ENCODE measurements around the gene UBE2B. TPM values are rescaled to one million over a fixed set of nuclear protein-coding genes. Genes with fewer than 3 reads are reported as not detected.
"Not testable (repeated sequence)": the region's sequence is repeated elsewhere in the genome, so short reads cannot be mapped to it uniquely, and the experiment has no call there.

The UBE2B gene
- total RNA-seq, 1 donor from 2014 or later = 89.4 TPM

DNA sequence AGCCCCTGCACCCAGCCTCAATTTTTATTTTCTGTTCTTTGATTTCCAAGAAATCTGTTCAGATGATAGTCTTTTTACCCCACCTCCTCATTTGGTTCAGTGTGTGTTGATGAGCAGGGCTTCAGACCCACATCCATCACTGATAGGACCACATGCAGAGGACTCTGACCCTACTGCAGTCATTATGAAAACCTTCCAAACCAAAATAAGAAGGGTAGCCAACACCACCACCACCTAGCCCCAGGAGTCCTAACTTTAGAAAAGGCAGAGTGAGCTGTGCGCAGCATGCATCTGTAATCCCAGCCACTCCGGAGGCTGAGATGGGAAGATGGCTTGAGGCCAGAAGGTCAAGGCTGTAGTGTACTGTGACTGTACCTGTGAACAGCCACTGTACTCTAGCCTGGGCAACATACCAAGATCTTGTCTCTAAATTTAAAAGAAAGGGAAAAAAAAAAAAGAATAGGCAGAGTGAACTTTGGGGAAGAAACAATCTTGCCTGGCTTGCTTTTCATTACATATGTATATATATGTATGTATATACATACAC is 27.3 kb downstream of the UBE2B start:
- DNase-seq (ENCODE audit: low spot score) = no peak

DNA sequence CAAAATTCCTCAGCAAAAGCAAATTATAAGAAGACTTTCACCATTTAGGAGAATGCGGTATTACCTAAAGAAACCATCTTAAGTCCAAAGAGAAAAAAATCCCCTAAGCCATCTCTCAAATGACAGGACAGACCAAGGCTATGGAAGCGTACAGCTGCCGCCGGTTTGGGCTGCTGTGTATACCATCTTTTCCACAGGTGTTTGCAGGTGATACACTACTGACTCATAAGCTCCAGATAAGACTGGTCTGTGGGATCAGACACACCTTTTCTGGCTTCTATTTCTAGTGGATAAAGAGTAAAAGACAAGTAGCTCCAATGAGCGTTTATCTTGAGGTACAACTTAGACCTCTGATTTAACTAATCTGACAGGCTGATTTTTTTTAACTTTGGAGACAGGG is 32.6 kb downstream of the UBE2B start:
- DNase-seq (ENCODE audit: low spot score) = no peak

GRCh38 chr5:134406390-134406789 is 35.0 kb downstream of the UBE2B start:
- DNase-seq (ENCODE audit: low spot score) = no peak

GRCh38 chr5:134409321-134409720 is 38.0 kb downstream of the UBE2B start:
- no peak for DNase-seq (ENCODE audit: low spot score)

GRCh38 chr5:134410822-134411221 is 39.5 kb downstream of the UBE2B start:
- DNase-seq (ENCODE audit: low spot score) = no peak

GRCh38 chr5:134411228-134411545 is 39.8 kb downstream of the UBE2B start:
- no peak for DNase-seq (ENCODE audit: low spot score)

- peak; percentile 90 for DNase-seq (ENCODE audit: low spot score)
Observed at GRCh38 chr5:134411546-134412266, 40.3 kb downstream of the UBE2B start, which contains the start of gene CDKN2AIPNL. Gene CDKN2AIPNL, minus strand, starts transcription at chr5:134411881. Its CDS starts 27 bp downstream, at chr5:134411854.

- DNase-seq (ENCODE audit: low spot score) = no peak
Observed at GRCh38 chr5:134413046-134413445, 41.7 kb downstream of the UBE2B start.

DNA sequence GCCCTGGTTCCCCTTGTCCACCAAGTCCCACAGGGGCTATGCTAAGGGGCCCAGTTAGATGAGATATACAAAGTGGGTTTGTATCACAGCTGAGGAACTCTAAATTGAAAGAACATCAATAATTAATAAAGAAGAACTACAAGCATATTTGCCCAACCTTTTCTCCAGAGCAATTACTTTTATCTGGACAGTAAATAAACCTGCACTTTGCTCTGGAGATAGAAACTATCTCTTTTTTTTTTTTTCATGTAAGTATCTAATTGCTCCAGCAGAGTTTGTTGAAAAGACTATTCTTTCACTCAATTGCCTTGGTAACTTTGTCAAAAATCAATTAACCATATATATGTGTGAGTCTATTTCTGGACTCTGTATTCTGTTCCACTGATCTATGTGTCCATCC is 46.3 kb downstream of the UBE2B start:
- DNase-seq (ENCODE audit: low spot score) = no peak

- DNase-seq (ENCODE audit: low spot score) = no peak
Observed at GRCh38 chr5:134418958-134419357, 47.6 kb downstream of the UBE2B start.

DNA sequence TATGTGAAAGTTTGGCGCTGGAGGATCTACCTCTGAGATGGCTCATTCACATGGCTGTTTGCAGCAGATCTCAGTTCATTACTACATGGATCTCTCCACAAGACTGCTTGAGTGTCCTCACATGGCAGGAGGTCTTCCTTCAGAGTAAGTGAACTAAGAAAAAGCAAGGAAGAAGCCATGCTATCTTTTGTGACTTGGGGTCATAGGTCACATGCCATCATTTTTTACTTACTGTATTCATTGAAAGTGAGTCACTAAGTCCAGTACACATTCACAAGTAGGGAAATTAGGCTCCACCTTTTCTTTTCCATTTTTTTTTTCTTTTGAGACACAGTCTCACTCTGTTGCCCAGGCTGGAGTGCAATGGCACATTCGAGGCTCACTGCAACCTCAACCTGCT is 49.0 kb downstream of the UBE2B start:
- DNase-seq (ENCODE audit: low spot score) = no peak

- not testable (repeated sequence) for DNase-seq (ENCODE audit: low spot score)
Observed at GRCh38 chr5:134421038-134421437, 49.7 kb downstream of the UBE2B start.

DNA sequence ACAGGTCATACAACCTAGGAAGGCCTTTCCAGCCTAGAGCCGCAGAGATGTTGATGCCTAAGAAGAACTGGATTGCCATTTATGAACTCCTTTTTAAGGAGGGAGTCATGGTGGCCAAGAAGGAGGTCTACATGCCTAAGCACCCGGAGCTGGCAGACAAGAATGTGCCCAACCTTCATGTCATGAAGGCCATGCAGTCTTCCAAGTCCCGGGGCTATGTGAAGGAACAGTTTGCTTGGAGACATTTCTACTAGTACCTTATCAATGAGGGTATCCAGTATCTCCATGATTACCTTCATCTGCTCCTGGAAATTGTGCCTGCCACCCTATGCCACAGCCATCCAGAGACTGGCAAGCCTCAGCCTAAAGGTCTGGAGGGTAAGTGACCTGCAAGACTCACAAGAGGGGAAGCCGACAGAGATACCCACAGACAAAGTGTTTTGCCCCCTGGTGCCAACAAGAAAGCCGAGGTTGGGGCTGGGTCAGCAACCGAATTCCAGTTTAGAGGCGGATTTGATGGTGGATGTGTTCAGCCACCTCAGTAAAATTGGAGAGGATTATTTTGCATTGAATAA is 51.5 kb downstream of the UBE2B start:
- no peak for DNase-seq (ENCODE audit: low spot score)

DNA sequence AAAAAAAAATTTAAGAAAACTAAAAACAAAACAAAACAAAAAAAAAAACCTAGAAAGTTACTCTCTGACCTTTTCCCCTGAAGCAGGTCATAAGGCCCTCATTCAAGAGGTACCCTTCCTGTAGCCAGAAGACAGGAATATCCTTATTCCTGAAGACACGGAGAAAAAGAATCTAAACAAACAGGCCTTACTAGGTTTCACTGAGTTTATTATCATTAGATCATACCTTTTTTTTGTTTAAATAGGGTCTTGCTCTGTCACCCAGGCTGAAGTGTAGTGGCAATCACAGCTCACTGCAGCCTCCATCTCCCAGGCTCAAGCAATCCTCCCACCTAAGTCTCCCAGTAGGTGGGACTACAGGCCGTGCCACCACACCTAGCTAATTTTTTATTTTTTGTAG is 52.0 kb downstream of the UBE2B start:
- no peak for DNase-seq (ENCODE audit: low spot score)

DNA sequence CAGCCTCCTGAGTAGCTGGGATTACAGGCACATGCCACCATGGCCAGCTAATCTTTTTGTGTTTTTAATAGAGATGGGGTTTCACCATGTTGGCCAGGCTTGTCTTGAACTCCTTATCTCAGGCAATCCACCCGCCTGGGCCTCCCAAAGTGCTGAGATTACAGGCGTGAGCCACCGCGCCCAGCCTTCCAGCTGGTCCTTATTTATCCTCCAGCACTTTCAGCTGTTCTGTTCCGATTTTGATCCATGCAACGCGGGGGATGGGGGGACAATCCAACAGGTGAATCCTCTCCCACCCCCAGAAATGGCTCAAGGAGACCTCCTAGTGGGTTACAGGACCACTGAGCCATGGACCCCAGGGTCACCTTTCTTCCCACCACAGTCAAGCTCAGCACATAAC is 55.0 kb downstream of the UBE2B start:
- no peak for DNase-seq (ENCODE audit: low spot score)

- DNase-seq (ENCODE audit: low spot score) = no peak
Observed at GRCh38 chr5:134427540-134428041, 56.2 kb downstream of the UBE2B start.

GRCh38 chr5:134430001-134430569 is 58.7 kb downstream of the UBE2B start:
- DNase-seq (ENCODE audit: low spot score) = no peak

DNA sequence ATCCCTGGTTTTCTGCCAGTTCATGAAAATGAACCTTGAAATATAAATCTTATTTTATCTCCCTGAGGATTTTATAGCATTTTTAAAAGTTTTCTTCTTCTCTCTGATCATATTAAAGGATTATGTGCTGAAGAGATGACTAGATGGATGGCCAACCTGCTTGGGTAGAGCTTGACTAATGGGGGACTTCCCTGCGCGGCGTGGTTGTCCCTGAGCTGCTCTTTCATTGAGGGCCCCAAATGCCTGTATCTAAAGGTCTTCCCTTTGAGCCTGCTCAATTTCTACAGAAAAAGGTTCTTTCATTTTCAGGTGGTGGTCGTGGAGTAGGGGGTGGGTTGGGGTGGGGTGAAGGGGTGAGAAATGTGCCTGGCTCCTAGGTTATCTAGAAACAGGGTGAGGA is 60.8 kb downstream of the UBE2B start:
- no peak for DNase-seq (ENCODE audit: low spot score)

- no peak for DNase-seq (ENCODE audit: low spot score)
Observed at GRCh38 chr5:134432677-134433359, 61.4 kb downstream of the UBE2B start.

- no peak for DNase-seq (ENCODE audit: low spot score)
Observed at GRCh38 chr5:134435560-134435959, 64.2 kb downstream of the UBE2B start.

DNA sequence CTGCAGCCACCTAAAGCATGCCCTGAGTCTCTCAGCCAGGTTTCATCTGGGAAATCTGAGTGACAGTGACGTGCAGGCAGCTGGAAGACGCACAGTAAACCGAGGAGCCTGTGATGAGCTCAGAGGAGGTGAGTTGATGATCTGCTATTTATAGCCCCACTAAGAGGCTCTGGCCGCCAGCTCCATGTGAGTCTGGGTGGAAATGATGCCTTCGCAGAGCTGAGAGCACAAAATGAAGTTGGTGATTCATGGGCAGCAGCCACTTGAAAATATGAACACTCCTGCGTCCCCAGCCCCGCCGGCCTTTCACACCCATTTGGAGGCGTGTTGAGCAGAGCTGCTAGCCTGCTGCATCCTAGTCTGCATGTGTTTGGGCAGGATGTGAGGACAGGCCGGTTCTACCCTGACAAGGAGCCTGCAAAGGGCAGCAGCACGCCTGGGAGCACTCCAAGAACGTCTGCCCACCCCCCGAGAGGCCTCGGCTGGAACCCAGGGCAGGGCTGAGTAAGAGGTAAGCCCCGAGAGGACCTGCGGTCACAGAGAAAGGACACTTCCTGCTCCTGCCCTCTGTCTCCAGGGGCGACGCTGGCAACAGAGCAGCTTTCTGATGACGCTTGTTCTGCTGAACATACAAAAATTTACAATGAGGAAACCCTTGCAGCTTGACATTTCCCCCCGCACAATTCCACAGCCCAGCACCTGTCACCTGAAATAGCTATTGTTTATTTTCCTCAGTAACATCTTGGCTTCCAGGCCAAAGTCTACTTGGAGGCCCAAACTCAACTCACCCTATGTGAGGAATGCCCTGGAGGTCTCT is 65.4 kb downstream of the UBE2B start:
- DNase-seq (ENCODE audit: low spot score) = peak; percentile 75
